Thoracic aorta (tissue), 2 donors: ENCODE measurements around the gene KCNV2. TPM values are rescaled to one million over a fixed set of nuclear protein-coding genes. Genes with fewer than 3 reads are reported as not detected.

Experiments
- ATAC-seq: fragments of 150-250 bp; one replicate; pipeline ENCODE4 v1.8.0; 2017; ENCODE audit warnings: low read depth; ENCODE audit not compliant: insufficient number of reproducible peaks, low FRiP score
- DNase-seq: peaks from one replicate; pipeline ENCODE4 v3.0.0-alpha.2; 2020; ENCODE audit warnings: low spot score
- H3K27ac ChIP-seq, 2 donors: fragments of 200-600 bp; sonication (generic); 1 replicate in 1 of 2; 2 replicates in 1 of 2; pipeline ENCODE4 v1.5.1; 2016; ENCODE audit warnings: mild to moderate bottlenecking in 2 of 2, moderate library complexity in 2 of 2
- H3K27me3 ChIP-seq: fragments of 200-600 bp; sonication (generic); replicated peaks from 2 replicates; pipeline ENCODE4 v1.6.0; 2016; ENCODE audit warnings: mild to moderate bottlenecking; ENCODE audit not compliant: insufficient read depth
- H3K36me3 ChIP-seq: fragments of 200-600 bp; sonication (generic); one replicate; pipeline ENCODE4 v1.5.1; 2016
- H3K4me1 ChIP-seq, 2 donors: fragments of 200-600 bp; sonication (generic); 1 replicate in 1 of 2; 2 replicates in 1 of 2; pipeline versions ENCODE4 v1.5.1 to v1.6.0; 2016; ENCODE audit warnings: low read depth in 2 of 2, mild to moderate bottlenecking in 1 of 2; ENCODE audit not compliant: control insufficient read depth in 1 of 2
- H3K4me3 ChIP-seq: fragments of 200-600 bp; sonication (generic); 2 replicates; pipeline ENCODE4 v1.5.1; 2016; ENCODE audit warnings: mild to moderate bottlenecking
- H3K9me3 ChIP-seq: fragments of 200-600 bp; sonication (generic); 2 replicates; pipeline ENCODE4 v1.5.1; 2016
- total RNA-seq, 2 donors: library from RNA; depleted of rRNA; stranded (reverse); fragments of >200 nt; gene quantifications; one replicate each; pipeline versions ENCODE4 v1.1.0 to v1.2.3, GENCODE V29; 2016
- TF ChIP-seq, protein P1 (sequence below): fragments of 200-600 bp; sonication (generic); IDR thresholded peaks from one replicate; pipeline ENCODE4 v1.5.1; 2019; ENCODE audit warnings: antibody characterized with exemption

The KCNV2 gene
- total RNA-seq, 2 donors from 2014 or later = not detected

- TF ChIP-seq, protein P1, sequence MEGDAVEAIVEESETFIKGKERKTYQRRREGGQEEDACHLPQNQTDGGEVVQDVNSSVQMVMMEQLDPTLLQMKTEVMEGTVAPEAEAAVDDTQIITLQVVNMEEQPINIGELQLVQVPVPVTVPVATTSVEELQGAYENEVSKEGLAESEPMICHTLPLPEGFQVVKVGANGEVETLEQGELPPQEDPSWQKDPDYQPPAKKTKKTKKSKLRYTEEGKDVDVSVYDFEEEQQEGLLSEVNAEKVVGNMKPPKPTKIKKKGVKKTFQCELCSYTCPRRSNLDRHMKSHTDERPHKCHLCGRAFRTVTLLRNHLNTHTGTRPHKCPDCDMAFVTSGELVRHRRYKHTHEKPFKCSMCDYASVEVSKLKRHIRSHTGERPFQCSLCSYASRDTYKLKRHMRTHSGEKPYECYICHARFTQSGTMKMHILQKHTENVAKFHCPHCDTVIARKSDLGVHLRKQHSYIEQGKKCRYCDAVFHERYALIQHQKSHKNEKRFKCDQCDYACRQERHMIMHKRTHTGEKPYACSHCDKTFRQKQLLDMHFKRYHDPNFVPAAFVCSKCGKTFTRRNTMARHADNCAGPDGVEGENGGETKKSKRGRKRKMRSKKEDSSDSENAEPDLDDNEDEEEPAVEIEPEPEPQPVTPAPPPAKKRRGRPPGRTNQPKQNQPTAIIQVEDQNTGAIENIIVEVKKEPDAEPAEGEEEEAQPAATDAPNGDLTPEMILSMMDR = no peak
- no peaks in the 10 kb centered on the region for H3K36me3 ChIP-seq
- H3K27me3 ChIP-seq = no peaks in the 10 kb centered on the region
- ATAC-seq (no peak), DNase-seq (no peak)
- peak overlapping the region in 1 of 2 donors; percentile 21 for H3K27ac ChIP-seq
- H3K4me1 ChIP-seq = peaks cover 6 to 13% of the 10 kb centered on the region in 2 donors
- no peaks in the 10 kb centered on the region for H3K9me3 ChIP-seq
- peak overlapping the region; percentile 50 for H3K4me3 ChIP-seq
Measured at GRCh38 chr9:2677915-2678889, 39.1 kb upstream of the KCNV2 start.

DNA sequence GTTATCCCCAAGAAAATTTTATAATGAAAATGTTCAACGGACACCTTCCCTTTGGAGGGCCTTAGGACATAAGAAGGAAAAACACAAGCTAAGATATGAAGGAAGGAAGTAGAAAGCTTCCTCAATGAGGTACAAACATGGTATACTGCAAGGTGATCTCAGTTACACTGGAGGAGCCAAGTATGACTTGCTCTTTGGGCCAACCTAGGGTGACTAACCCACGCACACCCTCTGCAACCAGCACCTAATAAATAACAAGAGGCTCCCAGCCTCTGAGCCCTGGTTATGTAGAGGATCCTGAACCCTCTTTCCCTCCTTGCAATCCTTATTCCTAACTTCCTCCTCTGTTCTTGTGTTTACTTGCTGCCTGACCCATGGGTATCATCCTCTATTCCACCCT lies 38.3 kb upstream of the KCNV2 start:
- no peak overlapping the region for H3K4me3 ChIP-seq
- no peak for ATAC-seq

DNA sequence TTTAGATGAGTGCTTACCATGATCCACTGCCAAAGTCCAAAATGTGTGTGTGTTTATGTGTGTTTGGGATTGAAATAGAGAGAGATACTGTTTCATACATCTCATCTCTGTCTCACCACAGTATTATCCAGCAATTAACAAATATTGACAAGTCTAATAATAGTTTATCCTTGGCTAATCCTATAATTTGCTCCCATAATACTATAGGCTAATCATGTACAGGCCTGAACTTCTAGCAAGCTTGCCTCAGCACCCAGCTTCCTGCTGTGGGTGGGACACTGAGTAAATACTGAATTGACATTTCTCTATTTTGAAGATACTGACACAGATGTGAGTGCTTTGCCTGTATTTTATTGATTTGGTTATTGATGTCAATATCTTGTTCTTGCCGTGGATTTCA lies 35.3 kb upstream of the KCNV2 start:
- TF ChIP-seq, protein P1 = no peak
- no peaks in the 10 kb centered on the region for H3K9me3 ChIP-seq

More for the DNA sequence above, 38.3 kb upstream of the KCNV2 start:
- TF ChIP-seq, protein P1 = no peak
- Histone ChIP-seq H3K27me3 (no peaks in the 10 kb centered on the region), H3K27ac (no peak overlapping the region), H3K4me1 (peaks cover 6 to 13% of the 10 kb centered on the region in 2 donors), H3K36me3 (no peaks in the 10 kb centered on the region), H3K9me3 (no peaks in the 10 kb centered on the region)
- DNase-seq = no peak

GRCh38 chr9:2686911-2687310 lies 30.4 kb upstream of the KCNV2 start:
- TF ChIP-seq, protein P1 = no peak
- DNase-seq = no peak
- Histone ChIP-seq H3K27me3 (no peaks in the 10 kb centered on the region), H3K9me3 (no peaks in the 10 kb centered on the region), H3K36me3 (no peaks in the 10 kb centered on the region), H3K4me3 (no peak overlapping the region), H3K27ac (no peak overlapping the region), H3K4me1 (no peaks in the 10 kb centered on the region)
- ATAC-seq = no peak

More for the DNA sequence above, 35.3 kb upstream of the KCNV2 start:
- ATAC-seq (no peak), DNase-seq (no peak)
- no peaks in the 10 kb centered on the region for H3K36me3 ChIP-seq
- no peaks in the 10 kb centered on the region for H3K27me3 ChIP-seq
- H3K27ac ChIP-seq = no peak overlapping the region
- H3K4me3 ChIP-seq = no peak overlapping the region
- peaks cover 6 to 13% of the 10 kb centered on the region in 2 donors for H3K4me1 ChIP-seq

GRCh38 chr9:2688636-2689035 lies 28.7 kb upstream of the KCNV2 start:
- H3K4me3 ChIP-seq = no peak overlapping the region
- no peaks in the 10 kb centered on the region for H3K9me3 ChIP-seq
- no peak for DNase-seq
- TF ChIP-seq, protein P1 = no peak
- no peaks in the 10 kb centered on the region for H3K27me3 ChIP-seq
- H3K27ac ChIP-seq = no peak overlapping the region
- no peak for ATAC-seq
- H3K36me3 ChIP-seq = no peaks in the 10 kb centered on the region
- H3K4me1 ChIP-seq = no peaks in the 10 kb centered on the region
